Stomach (tissue), 4 donors: Measurements from ENCODE around the gene RANGRF.

Experiments
- POLR2A ChIP-seq, 4 donors: fragments of 450-650 bp; IDR thresholded peaks; one replicate each; pipeline ENCODE4 v1.6.1; 2016; ENCODE audit warnings: antibody characterized with exemption in 4 of 4, control low read depth in 2 of 4, mild to moderate bottlenecking in 1 of 4, moderate library complexity in 1 of 4
- TF ChIP-seq, protein P1 (sequence below), 7 experiments: fragments of 450-650 bp in 4 of 7; fragments of 200-600 bp in 3 of 7; sonication (generic) in 3 of 7; IDR thresholded peaks; one replicate each; pipeline ENCODE4 v1.5.1; 2016 to 2019; ENCODE audit warnings: antibody characterized with exemption in 7 of 7, control low read depth in 2 of 7, mild to moderate bottlenecking in 1 of 7

- TF ChIP-seq, protein P1, sequence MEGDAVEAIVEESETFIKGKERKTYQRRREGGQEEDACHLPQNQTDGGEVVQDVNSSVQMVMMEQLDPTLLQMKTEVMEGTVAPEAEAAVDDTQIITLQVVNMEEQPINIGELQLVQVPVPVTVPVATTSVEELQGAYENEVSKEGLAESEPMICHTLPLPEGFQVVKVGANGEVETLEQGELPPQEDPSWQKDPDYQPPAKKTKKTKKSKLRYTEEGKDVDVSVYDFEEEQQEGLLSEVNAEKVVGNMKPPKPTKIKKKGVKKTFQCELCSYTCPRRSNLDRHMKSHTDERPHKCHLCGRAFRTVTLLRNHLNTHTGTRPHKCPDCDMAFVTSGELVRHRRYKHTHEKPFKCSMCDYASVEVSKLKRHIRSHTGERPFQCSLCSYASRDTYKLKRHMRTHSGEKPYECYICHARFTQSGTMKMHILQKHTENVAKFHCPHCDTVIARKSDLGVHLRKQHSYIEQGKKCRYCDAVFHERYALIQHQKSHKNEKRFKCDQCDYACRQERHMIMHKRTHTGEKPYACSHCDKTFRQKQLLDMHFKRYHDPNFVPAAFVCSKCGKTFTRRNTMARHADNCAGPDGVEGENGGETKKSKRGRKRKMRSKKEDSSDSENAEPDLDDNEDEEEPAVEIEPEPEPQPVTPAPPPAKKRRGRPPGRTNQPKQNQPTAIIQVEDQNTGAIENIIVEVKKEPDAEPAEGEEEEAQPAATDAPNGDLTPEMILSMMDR (IDR thresholded peaks at IDR 0.05), result no peak
- TF ChIP-seq POLR2A (IDR thresholded peaks at IDR 0.05), result no peak
Measured at GRCh38 chr17:8318010-8318935, 29.8 kb downstream of the RANGRF start.
